ENCODE measurements around the gene IP6K1. TPM values are rescaled to one million over a fixed set of nuclear protein-coding genes. Genes with fewer than 3 reads are reported as not detected.

IP6K1 gene
- total RNA-seq, 1 experiment from 2014 or later, result 42.2 TPM

GRCh38 chr3:49792371-49793150, 6.2 kb upstream of the IP6K1 start:
- DNase-seq, result no peak
- no peak overlapping the region for H2BK12ac ChIP-seq (ENCODE audit: insufficient read length, low read depth, low read length)
- no peak overlapping the region for H3K23ac ChIP-seq (ENCODE audit: insufficient read length, low read depth, low read length)
- no peak overlapping the region for H3K4ac ChIP-seq (ENCODE audit: low read depth, low read length)
- no peak overlapping the region for H2BK5ac ChIP-seq (ENCODE audit: insufficient read length, low read length)
- H3T11ph ChIP-seq (ENCODE audit: low read length), result no peak overlapping the region
- no peaks in the 10 kb centered on the region for H4K20me1 ChIP-seq (ENCODE audit: control insufficient read depth, insufficient read depth, insufficient read length)
- no peak overlapping the region for H3K4me2 ChIP-seq (ENCODE audit: insufficient read depth, insufficient read length, low read length)
- Mint-ChIP-seq H3K27me3 (ENCODE audit: low read depth) (peaks cover 8% of the 10 kb centered on the region), H3K27ac (no peak overlapping the region), H3K4me3 (no peak overlapping the region), H3K4me1 (peaks cover 3 to 13% of the 10 kb centered on the region in 2 experiments; a peak in 3 of 4 replicates), H3K36me3 (ENCODE audit: insufficient read depth in 1 of 3, low read depth in 3 of 3) (no peaks in the 10 kb centered on the region), H3K9me3 (no peaks in the 10 kb centered on the region)
- no peaks in the 10 kb centered on the region; the same call in none of the 2 replicates for H3K27me3 ChIP-seq (ENCODE audit: insufficient read depth, low read length)
- H2AFZ ChIP-seq (ENCODE audit: low read length), result no peak overlapping the region
- no peak overlapping the region for H4K8ac ChIP-seq (replicated peaks; ENCODE audit: insufficient read length, low read depth, low read length)
- no peak overlapping the region for H3K56ac ChIP-seq (ENCODE audit: insufficient read length, low read depth, low read length)
- H2BK15ac ChIP-seq (ENCODE audit: low read depth, low read length), result no peak overlapping the region
- WGBS (ENCODE audit: extremely low coverage, insufficient read length, low lambda C conversion rate), result no CpG with 5 or more reads among the region's 10 CpGs
- no peak overlapping the region for H2BK20ac ChIP-seq (ENCODE audit: low read depth, low read length, poor library complexity, severe bottlenecking)
- H3K79me1 ChIP-seq (ENCODE audit: insufficient read depth, low read depth, low read length, poor library complexity, severe bottlenecking), result no peaks in the 10 kb centered on the region
- H3K23me2 ChIP-seq (ENCODE audit: insufficient read length, low read depth, low read length, poor library complexity, severe bottlenecking), result no peaks in the 10 kb centered on the region
- no peak overlapping the region for H3K14ac ChIP-seq (ENCODE audit: insufficient read depth, low read length)
- H3K4me1 ChIP-seq (ENCODE audit: insufficient read depth, low read length), result no peaks in the 10 kb centered on the region
- no peak overlapping the region for H2BK120ac ChIP-seq (ENCODE audit: low read depth, low read length, poor library complexity, severe bottlenecking)
- H2AK5ac ChIP-seq (ENCODE audit: insufficient read length, low read length), result no peak overlapping the region
- H3K9ac ChIP-seq (ENCODE audit: extremely low read depth, insufficient read length, low read length), result no peak overlapping the region
- no peak for TF ChIP-seq CTCF (conservative IDR thresholded peaks at IDR 0.05)
- H3K18ac ChIP-seq (ENCODE audit: insufficient read length, low read depth, low read length), result no peak overlapping the region
- H4K91ac ChIP-seq (ENCODE audit: insufficient read length, low read depth, low read length), result no peak overlapping the region
- H3K9me3 ChIP-seq (ENCODE audit: control insufficient read depth, low read depth, low read length), result no peaks in the 10 kb centered on the region
- no peak overlapping the region for H4K5ac ChIP-seq (ENCODE audit: insufficient read length, low read depth, low read length)
- H3K79me2 ChIP-seq (ENCODE audit: insufficient read depth, low read length), result no peaks in the 10 kb centered on the region
- H3K27ac ChIP-seq (ENCODE audit: insufficient read length, low read depth, low read length), result no peak overlapping the region
